NCI-H526 (cell line): ENCODE measurements around the gene SMARCD1.

Experiments
- DNase-seq, 2 experiments: peaks; one replicate each; lab custom pipeline; 2025; lab: John Stamatoyannopoulos, UW

The SMARCD1 gene

GRCh38 chr12:50084775-50085614 lies at the start of gene SMARCD1:
TSS of gene SMARCD1 (plus strand) at chr12:50085342. CDS start at chr12:50085370, 28 bp downstream.
- DNase-seq: peak; percentile 93 to 98

- no peak for DNase-seq
Observed at GRCh38 chr12:50038336-50038735, 46.8 kb upstream of the SMARCD1 start.

- DNase-seq: peak; percentile 48 to 87
Observed at GRCh38 chr12:50039151-50039835, 45.8 kb upstream of the SMARCD1 start.

- no peak for DNase-seq
Observed at GRCh38 chr12:50040657-50041056, 44.5 kb upstream of the SMARCD1 start.

GRCh38 chr12:50041062-50041860 lies 43.9 kb upstream of the SMARCD1 start:
- DNase-seq: no peak

- DNase-seq: no peak
Observed at GRCh38 chr12:50041962-50042361, 43.2 kb upstream of the SMARCD1 start.

- no peak for DNase-seq
Observed at GRCh38 chr12:50042693-50043092, 42.4 kb upstream of the SMARCD1 start.

- no peak for DNase-seq
Observed at GRCh38 chr12:50043308-50043707, 41.8 kb upstream of the SMARCD1 start.

- DNase-seq: no peak
Observed at GRCh38 chr12:50043854-50044253, 41.3 kb upstream of the SMARCD1 start.

GRCh38 chr12:50047693-50048250 lies 37.4 kb upstream of the SMARCD1 start:
- DNase-seq: no peak

GRCh38 chr12:50049254-50050118 lies 35.7 kb upstream of the SMARCD1 start:
- DNase-seq: no peak

- no peak for DNase-seq
Observed at GRCh38 chr12:50050119-50050385, 35.1 kb upstream of the SMARCD1 start.

- peak; percentile 39 to 77 for DNase-seq
Observed at GRCh38 chr12:50050410-50051098, 34.6 kb upstream of the SMARCD1 start.

- no peak for DNase-seq
Observed at GRCh38 chr12:50051101-50051806, 33.9 kb upstream of the SMARCD1 start.

- DNase-seq: no peak
Observed at GRCh38 chr12:50052544-50052943, 32.6 kb upstream of the SMARCD1 start.

GRCh38 chr12:50052964-50053363 lies 32.2 kb upstream of the SMARCD1 start:
- no peak for DNase-seq

- no peak for DNase-seq
Observed at GRCh38 chr12:50053583-50053982, 31.6 kb upstream of the SMARCD1 start.

- peak; percentile 41 to 76 for DNase-seq
Observed at GRCh38 chr12:50055831-50056638, 29.1 kb upstream of the SMARCD1 start.

- DNase-seq: no peak
Observed at GRCh38 chr12:50056639-50056976, 28.5 kb upstream of the SMARCD1 start.
